DMS53 treated with DMSO at 0.1 percent for 48 hours (cell line): Measurements from ENCODE around the gene HDAC7.
"Not testable (repeated sequence)": the region's sequence is repeated elsewhere in the genome, so short reads cannot be mapped to it uniquely, and the experiment has no call there.

ENCODE experiments used
- DNase-seq: peaks from one replicate; lab custom pipeline; 2025; ENCODE audit not compliant: unreplicated experiment; lab: John Stamatoyannopoulos, UW

Gene HDAC7

DNA sequence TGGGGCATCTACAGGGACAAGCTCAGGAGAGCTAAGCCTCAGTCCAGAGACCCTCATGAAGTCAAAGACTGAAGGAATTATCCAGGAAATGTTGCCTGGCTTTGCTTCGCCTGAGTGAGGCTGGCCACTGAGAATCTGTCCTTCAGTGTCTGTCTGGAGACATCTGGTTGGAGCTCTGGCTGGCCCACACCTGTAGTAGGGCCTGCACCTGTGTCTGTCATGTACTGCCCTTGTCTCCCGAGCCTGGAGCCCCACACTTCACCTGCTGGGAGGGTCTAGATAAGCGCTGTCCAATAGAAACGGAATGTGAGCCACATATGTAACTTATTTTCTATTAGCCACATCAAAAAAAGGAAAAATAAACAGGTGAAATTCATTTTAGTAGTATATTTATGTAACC lies 9.9 kb upstream of the HDAC7 start:
- DNase-seq: no peak

- DNase-seq: no peak
Observed at GRCh38 chr12:47828976-47829482, 9.3 kb upstream of the HDAC7 start.

GRCh38 chr12:47828008-47828975 lies 8.6 kb upstream of the HDAC7 start:
- DNase-seq: no peak

GRCh38 chr12:47825173-47825639 lies 5.5 kb upstream of the HDAC7 start:
- DNase-seq: no peak

GRCh38 chr12:47824635-47825034 lies 4.9 kb upstream of the HDAC7 start:
- no peak for DNase-seq

DNA sequence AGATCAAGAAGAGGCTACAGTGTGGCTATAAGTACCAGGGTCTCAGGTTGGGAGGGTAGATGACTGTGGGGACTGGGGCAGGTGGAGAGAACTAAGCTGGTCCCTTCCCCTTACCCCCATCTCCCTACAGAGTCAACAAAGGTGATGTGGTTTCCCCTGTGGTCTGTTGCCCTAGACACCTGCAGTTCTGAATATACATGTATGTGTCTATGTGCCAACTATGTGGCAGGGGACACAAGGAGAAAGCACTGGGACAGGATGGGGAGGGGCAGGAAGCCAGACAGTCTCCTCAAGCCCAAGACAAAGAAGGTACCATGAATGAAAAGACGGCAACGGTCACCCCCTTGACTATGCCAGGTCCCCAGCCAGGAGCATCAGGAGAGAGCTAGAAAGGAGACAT lies 4.5 kb upstream of the HDAC7 start:
- no peak for DNase-seq

GRCh38 chr12:47823422-47824086 lies 3.9 kb upstream of the HDAC7 start:
- no peak for DNase-seq

DNA sequence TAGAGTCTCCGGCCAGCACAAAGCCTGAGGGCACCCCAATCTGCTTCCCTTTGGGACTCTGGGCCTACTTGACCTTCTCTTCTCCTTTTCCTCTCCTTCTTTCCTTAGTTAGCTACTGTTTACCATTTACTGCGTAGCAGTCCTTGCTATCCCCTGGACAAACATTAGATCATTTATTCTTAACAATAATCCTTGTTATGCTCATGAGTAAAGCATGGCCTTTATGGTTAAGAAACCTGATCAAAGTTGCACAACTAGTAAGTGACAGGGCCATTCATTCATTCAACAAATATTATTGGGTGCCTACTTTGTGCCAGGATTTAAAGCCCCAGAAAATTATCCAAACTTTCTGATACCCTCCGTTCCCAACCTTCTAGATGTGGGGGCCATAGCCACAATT lies 3.2 kb upstream of the HDAC7 start:
- no peak for DNase-seq

- no peak for DNase-seq
Observed at GRCh38 chr12:47822401-47822800, 2.7 kb upstream of the HDAC7 start.

GRCh38 chr12:47821346-47821706 lies 1.6 kb upstream of the HDAC7 start:
- no peak for DNase-seq

GRCh38 chr12:47820631-47821345 lies 1.1 kb upstream of the HDAC7 start:
- no peak for DNase-seq

DNA sequence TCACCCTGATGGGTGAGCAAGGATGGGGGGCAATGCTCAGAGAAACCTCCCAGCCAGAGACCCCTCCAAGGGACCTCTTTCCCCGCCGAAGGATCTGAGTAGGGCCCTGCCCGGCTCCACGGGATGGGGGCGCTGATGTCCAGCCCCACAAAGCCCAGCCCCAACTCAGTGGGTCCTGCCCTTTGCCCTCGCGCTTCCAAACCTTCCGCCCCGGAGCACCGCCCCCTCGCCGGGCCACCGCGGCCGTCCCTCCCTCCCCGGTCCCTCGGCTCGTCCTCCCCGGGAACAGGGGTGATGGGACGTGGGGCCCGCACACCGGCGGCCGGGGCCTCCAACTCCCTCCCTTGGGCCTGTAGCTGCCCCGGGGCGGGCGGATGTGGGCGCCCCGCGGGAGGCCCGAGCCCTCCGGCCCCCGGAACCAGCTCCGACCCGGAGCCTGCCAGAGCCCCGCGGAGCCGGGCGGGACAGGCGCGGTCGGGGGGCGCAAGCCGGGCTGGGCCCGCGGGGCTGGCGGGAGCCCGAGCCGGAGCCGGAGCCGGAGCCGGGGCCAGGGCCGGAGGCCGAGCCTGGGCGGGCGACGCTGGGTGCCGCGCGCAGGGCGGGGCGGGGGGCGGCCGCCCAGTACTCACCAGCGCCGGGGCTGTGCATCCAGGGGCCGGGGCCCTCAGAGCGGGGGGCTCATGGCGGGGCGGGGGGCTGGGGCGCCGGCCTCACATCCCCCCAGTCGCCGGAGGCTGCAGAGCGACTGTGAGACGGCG lies 386 bp downstream of the HDAC7 start:
- DNase-seq: peak; percentile 45

DNA sequence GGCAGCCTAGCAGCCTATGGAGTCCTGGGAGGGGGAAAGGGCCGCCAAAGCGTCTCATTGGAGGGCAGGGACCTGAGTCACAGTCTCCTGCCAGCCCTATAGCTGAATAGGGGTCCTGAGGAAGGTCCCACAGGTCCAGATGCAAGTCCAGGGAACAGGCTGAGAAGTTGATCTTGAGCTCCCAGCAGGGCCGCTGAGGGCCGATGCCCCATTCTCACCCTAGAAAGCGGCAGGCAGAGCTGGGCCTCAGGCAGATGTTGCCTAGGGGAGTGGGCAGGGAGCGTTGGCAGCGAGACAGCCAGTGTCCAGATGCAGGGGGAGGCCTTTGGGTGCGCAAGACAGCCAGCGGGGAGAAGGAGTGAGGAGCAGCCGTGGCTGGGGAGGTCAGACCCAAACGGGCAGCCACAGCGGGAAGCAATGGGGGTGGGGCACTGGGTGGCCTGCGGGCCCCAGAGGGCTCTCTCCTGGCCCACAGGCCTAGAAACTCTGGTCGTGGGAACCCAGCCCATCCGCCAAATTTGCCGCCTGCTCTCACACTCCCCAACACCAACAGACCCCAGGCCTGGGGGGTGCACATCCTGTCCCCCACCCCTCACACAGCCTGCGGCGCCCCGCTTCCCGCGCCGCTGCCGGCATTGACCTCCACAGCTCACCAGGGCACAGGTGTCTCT lies 1.1 kb downstream of the HDAC7 start:
- DNase-seq: no peak

- DNase-seq: no peak
Observed at GRCh38 chr12:47818007-47818376, 1.7 kb downstream of the HDAC7 start.

DNA sequence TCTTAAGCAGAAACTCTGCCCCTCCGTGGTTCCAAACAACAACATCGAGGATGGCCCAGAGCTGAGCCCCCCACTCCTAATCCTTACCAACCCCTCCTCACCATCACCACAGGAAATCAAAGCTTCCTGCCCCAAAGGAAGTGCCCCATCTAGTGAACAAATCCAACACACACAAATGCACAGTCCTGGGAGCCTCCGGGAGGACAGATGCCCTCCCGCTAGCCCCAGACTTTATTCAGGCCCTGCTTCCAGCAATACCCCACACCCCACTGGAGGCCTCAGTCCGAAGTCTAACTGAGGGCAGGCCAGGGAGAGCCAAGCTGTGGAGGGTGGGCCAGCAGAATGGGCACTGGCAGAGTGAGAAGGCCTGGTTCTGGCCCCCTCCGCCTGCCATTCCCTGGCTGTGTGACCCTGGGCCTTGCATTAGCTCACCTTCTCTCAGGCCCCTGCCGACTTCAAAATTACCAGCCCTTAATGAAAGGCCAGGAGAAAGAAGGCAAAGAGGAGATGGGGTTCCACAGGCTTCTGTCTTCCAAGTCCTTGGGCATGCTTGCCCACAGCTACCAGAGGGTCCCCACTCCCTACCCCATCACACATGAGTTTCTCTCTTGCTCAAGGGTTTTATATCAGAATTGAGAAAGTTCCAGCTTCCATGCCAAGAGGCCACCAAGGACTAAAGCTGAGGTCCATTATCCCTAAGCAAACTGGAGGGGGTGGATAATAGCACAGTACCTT lies 2.3 kb downstream of the HDAC7 start:
- DNase-seq: no peak

DNA sequence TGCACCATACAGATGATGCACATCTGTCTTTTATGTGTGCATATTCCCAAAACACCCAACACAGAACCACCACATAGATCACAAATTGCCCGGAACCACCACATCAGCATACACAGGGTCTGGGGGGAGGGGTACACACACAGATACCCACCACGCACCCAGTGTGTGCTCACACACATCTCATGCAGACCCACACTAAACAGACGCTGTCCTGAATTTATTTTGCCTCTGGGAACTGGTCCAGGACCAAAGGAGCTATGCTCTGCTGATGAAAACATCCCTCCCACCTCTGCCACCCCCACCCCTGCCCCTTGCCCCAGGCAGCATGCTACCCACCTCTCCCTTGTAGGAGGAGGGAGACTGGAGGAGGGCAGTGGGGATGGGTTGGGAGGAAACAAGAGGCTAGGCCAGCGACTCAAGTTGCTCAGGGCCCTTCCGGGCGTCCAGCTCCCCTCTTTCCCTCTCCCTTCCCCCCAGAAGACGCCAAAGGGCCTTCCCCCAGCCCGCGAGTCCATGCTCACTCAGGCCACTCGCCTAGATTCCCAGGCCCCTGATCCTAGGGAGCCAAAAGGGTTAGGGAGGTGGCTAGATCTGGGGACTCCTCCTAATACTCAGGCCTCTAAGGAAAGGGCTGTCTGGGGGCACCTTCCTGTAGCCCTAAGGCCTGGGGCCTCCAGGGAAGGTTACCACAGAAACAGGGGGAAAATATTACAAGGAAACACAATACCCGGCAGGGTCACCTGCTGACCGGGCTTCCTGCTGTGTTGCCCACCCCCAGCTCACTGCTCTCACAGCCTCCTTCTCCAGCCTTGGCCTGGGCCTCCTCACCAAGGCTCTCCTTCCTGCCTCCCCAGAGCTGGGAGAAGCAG lies 3.1 kb downstream of the HDAC7 start:
- DNase-seq: no peak

DNA sequence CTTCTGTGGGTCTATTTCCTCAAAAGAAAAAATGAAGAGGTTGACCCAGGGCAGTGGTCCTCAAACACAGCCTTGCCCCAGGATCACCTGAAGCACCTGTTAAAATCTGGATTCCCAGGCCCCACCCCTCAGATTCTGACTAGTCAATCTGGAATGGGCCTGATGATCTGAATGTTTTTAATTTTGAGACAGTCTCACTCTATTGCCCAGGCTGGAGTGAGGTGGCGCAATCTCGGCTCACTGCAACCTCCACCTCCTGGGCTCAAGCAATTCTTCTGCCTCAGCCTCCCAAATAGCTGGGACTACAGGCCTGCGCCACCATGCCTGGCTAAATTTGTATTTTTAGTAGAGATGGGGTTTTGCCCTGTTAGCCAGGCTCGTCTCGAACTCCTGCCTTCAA lies 4.3 kb downstream of the HDAC7 start:
- not testable (repeated sequence) for DNase-seq

GRCh38 chr12:47814539-47815170 lies 5.0 kb downstream of the HDAC7 start:
- no peak for DNase-seq
